Measurements from ENCODE around the gene STXBP6.

The STXBP6 gene

GRCh38 chr14:24887623-24888304, 162.2 kb downstream of the STXBP6 start:
- no peak for DNase-seq (ENCODE audit: low read depth)
- no peak for TF ChIP-seq CTCF (conservative IDR thresholded peaks at IDR 0.05; ENCODE audit: low read length)
- no peak overlapping the region for H3K4me3 ChIP-seq (ENCODE audit: low read length)

GRCh38 chr14:24885410-24885913, 164.5 kb downstream of the STXBP6 start:
- no peak overlapping the region for H3K4me3 ChIP-seq (ENCODE audit: low read length)
- no peak for TF ChIP-seq CTCF (conservative IDR thresholded peaks at IDR 0.05; ENCODE audit: low read length)
- DNase-seq (ENCODE audit: low read depth): no peak

GRCh38 chr14:24883576-24883975, 166.4 kb downstream of the STXBP6 start:
- peak; percentile 29 for DNase-seq (ENCODE audit: low read depth)
- TF ChIP-seq CTCF (conservative IDR thresholded peaks at IDR 0.05; ENCODE audit: low read length): no peak
- no peak overlapping the region for H3K4me3 ChIP-seq (ENCODE audit: low read length)

GRCh38 chr14:24881116-24881893, 168.6 kb downstream of the STXBP6 start:
- DNase-seq (ENCODE audit: low read depth): no peak
- H3K4me3 ChIP-seq (ENCODE audit: low read length): no peak overlapping the region
- no peak for TF ChIP-seq CTCF (conservative IDR thresholded peaks at IDR 0.05; ENCODE audit: low read length)

GRCh38 chr14:24880689-24881088, 169.3 kb downstream of the STXBP6 start:
- no peak for TF ChIP-seq CTCF (conservative IDR thresholded peaks at IDR 0.05; ENCODE audit: low read length)
- DNase-seq (ENCODE audit: low read depth): no peak
- H3K4me3 ChIP-seq (ENCODE audit: low read length): no peak overlapping the region

GRCh38 chr14:24879661-24880386, 170.1 kb downstream of the STXBP6 start:
- TF ChIP-seq CTCF (conservative IDR thresholded peaks at IDR 0.05; ENCODE audit: low read length): no peak

More at GRCh38 chr14:24879661-24880386, 170.1 kb downstream of the STXBP6 start:
- peak; percentile 54 for DNase-seq (ENCODE audit: low read depth)
- H3K4me3 ChIP-seq (ENCODE audit: low read length): no peak overlapping the region

All from AG10803 (cell line).